ENCODE measurements around the gene CACNA1B.
"Not testable (repeated sequence)": the region's sequence is repeated elsewhere in the genome, so short reads cannot be mapped to it uniquely, and the experiment has no call there.

- TF ChIP-seq POLR2AphosphoS5 (IDR thresholded peaks at IDR 0.05; ENCODE audit: low read depth); CTCF (IDR thresholded peaks at IDR 0.05; ENCODE audit: insufficient read depth, low read length); GABPA (IDR thresholded peaks at IDR 0.05; ENCODE audit: low read depth); REST (IDR thresholded peaks at IDR 0.05; ENCODE audit: insufficient replicate concordance, low read depth); SPI1 (IDR thresholded peaks at IDR 0.05; ENCODE audit: borderline replicate concordance, low read depth): not testable (repeated sequence)
Observed at GRCh38 chr9:138142528-138143244, 265.1 kb downstream of the CACNA1B start.
